Large intestine (tissue), 3 donors: ENCODE results near the gene TPCN1. TPM values are rescaled to one million over a fixed set of nuclear protein-coding genes. Genes with fewer than 3 reads are reported as not detected.

Source experiments
- DNase-seq, 2 donors: peaks; one replicate each; pipeline versions ENCODE4 v3.0.0 to v3.0.0-alpha.2; 2013
- H3K27ac ChIP-seq: one replicate; pipeline ENCODE4 v1.5.1; 2013; ENCODE audit warnings: low read length
- H3K27me3 ChIP-seq: 2 replicates; pipeline ENCODE4 v1.6.1; 2013; ENCODE audit warnings: low read length; ENCODE audit not compliant: control insufficient read depth, insufficient read depth
- H3K36me3 ChIP-seq: 2 replicates; pipeline ENCODE4 v1.6.1; 2013; ENCODE audit warnings: low read length; ENCODE audit not compliant: control insufficient read depth, insufficient read depth
- H3K4me1 ChIP-seq: one replicate; pipeline ENCODE4 v1.6.1; 2013; ENCODE audit warnings: low read length; ENCODE audit not compliant: control insufficient read depth, insufficient read depth
- H3K4me3 ChIP-seq: one replicate; pipeline ENCODE4 v1.5.1; 2013; ENCODE audit warnings: low read length
- H3K9me3 ChIP-seq: one replicate; pipeline ENCODE4 v1.6.1; 2013; ENCODE audit warnings: mild to moderate bottlenecking, low read depth, low read length, moderate library complexity; ENCODE audit not compliant: control insufficient read depth
- WGBS: methylation state at CpG from one replicate; pipeline ENCODE4 v1.1.5; 2013; ENCODE audit warnings: low lambda C conversion rate; ENCODE audit not compliant: insufficient coverage; 5-methylcytosine and 5-hydroxymethylcytosine counted together
- polyA plus RNA-seq: library from polyadenylated mRNA; unstranded; fragments of 120-200 nt; gene quantifications from one replicate; pipeline ENCODE4 v1.2.1, GENCODE V29; 2013

Gene TPCN1
- polyA plus RNA-seq, 1 donor = 65.5 TPM

GRCh38 chr12:113233967-113234366 lies 12.7 kb downstream of the TPCN1 start:
- H3K36me3 ChIP-seq = peaks cover 72% of the 10 kb centered on the region

GRCh38 chr12:113234483-113234882 lies 13.2 kb downstream of the TPCN1 start:
- H3K27ac ChIP-seq = no peak overlapping the region
- peaks cover 47% of the 10 kb centered on the region for H3K4me1 ChIP-seq
- H3K36me3 ChIP-seq = peaks cover 68% of the 10 kb centered on the region
- H3K27me3 ChIP-seq = no peaks in the 10 kb centered on the region
- no peak for DNase-seq
- H3K9me3 ChIP-seq = no peaks in the 10 kb centered on the region
- no peak overlapping the region for H3K4me3 ChIP-seq
- 70% methylated on average over 2 of the region's 4 CpGs for WGBS

More at GRCh38 chr12:113233967-113234366, 12.7 kb downstream of the TPCN1 start:
- peaks cover 47% of the 10 kb centered on the region for H3K4me1 ChIP-seq
- H3K9me3 ChIP-seq = no peaks in the 10 kb centered on the region
- H3K4me3 ChIP-seq = no peak overlapping the region
- WGBS = 100% methylated on average over 1 of the region's 4 CpGs
- no peaks in the 10 kb centered on the region for H3K27me3 ChIP-seq
- H3K27ac ChIP-seq = no peak overlapping the region
- DNase-seq = no peak

- Histone ChIP-seq H3K27ac (peak overlapping the region; percentile 22), H3K27me3 (no peaks in the 10 kb centered on the region), H3K36me3 (peaks cover 57% of the 10 kb centered on the region), H3K4me1 (peaks cover 58% of the 10 kb centered on the region), H3K4me3 (no peak overlapping the region), H3K9me3 (no peaks in the 10 kb centered on the region)
- DNase-seq = no peak
- WGBS = no CpG with 5 or more reads among the region's 6 CpGs
Measured at GRCh38 chr12:113235976-113236375, 14.7 kb downstream of the TPCN1 start.

- H3K9me3 ChIP-seq = no peaks in the 10 kb centered on the region
- peak overlapping the region; percentile 39 for H3K27ac ChIP-seq
- H3K36me3 ChIP-seq = peaks cover 49% of the 10 kb centered on the region
- no peak overlapping the region for H3K4me3 ChIP-seq
- DNase-seq = peak in 1 of 2 donors; percentile 81
- H3K27me3 ChIP-seq = no peaks in the 10 kb centered on the region
- H3K4me1 ChIP-seq = peaks cover 60% of the 10 kb centered on the region
- no CpG with 5 or more reads among the region's 5 CpGs for WGBS
Measured at GRCh38 chr12:113236539-113237399, 15.5 kb downstream of the TPCN1 start.

- WGBS = no CpG with 5 or more reads among the region's 4 CpGs
- Histone ChIP-seq H3K36me3 (peaks cover 43% of the 10 kb centered on the region), H3K9me3 (no peaks in the 10 kb centered on the region), H3K27ac (peak overlapping the region; percentile 94), H3K27me3 (no peaks in the 10 kb centered on the region), H3K4me1 (peaks cover 65% of the 10 kb centered on the region), H3K4me3 (no peak overlapping the region)
- peak in 1 of 2 donors; percentile 52 for DNase-seq
Measured at GRCh38 chr12:113237748-113238147, 16.5 kb downstream of the TPCN1 start.

- WGBS = no CpG with 5 or more reads among the region's 3 CpGs
- Histone ChIP-seq H3K4me1 (peaks cover 67% of the 10 kb centered on the region), H3K9me3 (no peaks in the 10 kb centered on the region), H3K36me3 (peaks cover 40% of the 10 kb centered on the region), H3K4me3 (no peak overlapping the region), H3K27ac (peak overlapping the region; percentile 94), H3K27me3 (no peaks in the 10 kb centered on the region)
- peak in 1 of 2 donors; percentile 34 for DNase-seq
Measured at GRCh38 chr12:113238309-113238708, 17.0 kb downstream of the TPCN1 start.

GRCh38 chr12:113239288-113239771 lies 18.1 kb downstream of the TPCN1 start:
- WGBS = 80% methylated on average over 1 of the region's 3 CpGs
- DNase-seq = peak in 1 of 2 donors; percentile 29
- H3K36me3 ChIP-seq = peaks cover 31% of the 10 kb centered on the region
- peaks cover 74% of the 10 kb centered on the region for H3K4me1 ChIP-seq
- H3K9me3 ChIP-seq = no peaks in the 10 kb centered on the region
- peak overlapping the region; percentile 94 for H3K27ac ChIP-seq
- no peak overlapping the region for H3K4me3 ChIP-seq
- no peaks in the 10 kb centered on the region for H3K27me3 ChIP-seq

- Histone ChIP-seq H3K4me3 (no peak overlapping the region), H3K36me3 (peaks cover 33% of the 10 kb centered on the region), H3K27ac (peak overlapping the region; percentile 94), H3K27me3 (no peaks in the 10 kb centered on the region), H3K9me3 (no peaks in the 10 kb centered on the region), H3K4me1 (peaks cover 79% of the 10 kb centered on the region)
- WGBS = no CpG with 5 or more reads among the region's 12 CpGs
- DNase-seq = peak; percentile 89 to 96
Measured at GRCh38 chr12:113239811-113240331, 18.6 kb downstream of the TPCN1 start.

GRCh38 chr12:113240395-113240794 lies 19.1 kb downstream of the TPCN1 start:
- no peak overlapping the region for H3K4me3 ChIP-seq
- no peak for DNase-seq
- H3K36me3 ChIP-seq = peaks cover 30% of the 10 kb centered on the region
- H3K27me3 ChIP-seq = no peaks in the 10 kb centered on the region
- H3K9me3 ChIP-seq = no peaks in the 10 kb centered on the region
- no CpG with 5 or more reads among the region's 3 CpGs for WGBS
- peak overlapping the region; percentile 94 for H3K27ac ChIP-seq
- peaks cover 82% of the 10 kb centered on the region for H3K4me1 ChIP-seq

- Histone ChIP-seq H3K36me3 (peaks cover 26% of the 10 kb centered on the region), H3K4me1 (peaks cover 85% of the 10 kb centered on the region), H3K27ac (peak overlapping the region; percentile 94), H3K9me3 (no peaks in the 10 kb centered on the region), H3K27me3 (no peaks in the 10 kb centered on the region), H3K4me3 (no peak overlapping the region)
- DNase-seq = peak; percentile 87 to 92
- 0% methylated on average over 1 of the region's 14 CpGs for WGBS
Measured at GRCh38 chr12:113241191-113242025, 20.1 kb downstream of the TPCN1 start.
